Uterus (tissue), 2 donors: ENCODE data around the gene C2CD2L.

Source experiments
- POLR2A ChIP-seq, 2 donors: fragments of 450-650 bp; IDR thresholded peaks; one replicate each; pipeline ENCODE4 v1.6.1; 2016; ENCODE audit warnings: antibody characterized with exemption in 2 of 2, mild to moderate bottlenecking in 1 of 2, moderate library complexity in 1 of 2
- TF ChIP-seq, protein P1 (sequence below), 4 experiments: fragments of 200-600 bp in 2 of 4; fragments of 450-650 bp in 2 of 4; sonication (generic) in 2 of 4; IDR thresholded peaks; one replicate each; pipeline ENCODE4 v1.5.1; 2016 to 2019; ENCODE audit warnings: antibody characterized with exemption in 4 of 4, mild to moderate bottlenecking in 2 of 4, moderate library complexity in 1 of 4

DNA sequence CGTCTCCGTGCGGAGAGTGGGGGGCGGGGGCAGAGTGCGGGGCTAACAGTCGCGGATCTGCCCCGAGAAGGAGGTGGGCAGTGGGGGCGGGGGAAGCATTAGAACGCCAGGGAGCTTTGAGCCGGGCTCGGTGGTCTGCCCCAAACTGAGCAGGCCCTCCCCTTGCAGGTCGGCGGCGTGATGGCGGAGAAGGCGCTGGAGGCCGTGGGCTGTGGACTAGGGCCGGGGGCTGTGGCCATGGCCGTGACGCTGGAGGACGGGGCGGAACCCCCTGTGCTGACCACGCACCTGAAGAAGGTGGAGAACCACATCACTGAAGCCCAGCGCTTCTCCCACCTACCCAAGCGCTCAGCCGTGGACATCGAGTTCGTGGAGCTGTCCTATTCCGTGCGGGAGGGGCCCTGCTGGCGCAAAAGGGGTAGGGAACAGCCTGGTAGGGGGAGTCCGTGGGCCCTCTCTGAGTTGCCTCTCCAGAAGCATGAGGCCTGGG is 42.7 kb downstream of the C2CD2L start:
- TF ChIP-seq, protein P1, sequence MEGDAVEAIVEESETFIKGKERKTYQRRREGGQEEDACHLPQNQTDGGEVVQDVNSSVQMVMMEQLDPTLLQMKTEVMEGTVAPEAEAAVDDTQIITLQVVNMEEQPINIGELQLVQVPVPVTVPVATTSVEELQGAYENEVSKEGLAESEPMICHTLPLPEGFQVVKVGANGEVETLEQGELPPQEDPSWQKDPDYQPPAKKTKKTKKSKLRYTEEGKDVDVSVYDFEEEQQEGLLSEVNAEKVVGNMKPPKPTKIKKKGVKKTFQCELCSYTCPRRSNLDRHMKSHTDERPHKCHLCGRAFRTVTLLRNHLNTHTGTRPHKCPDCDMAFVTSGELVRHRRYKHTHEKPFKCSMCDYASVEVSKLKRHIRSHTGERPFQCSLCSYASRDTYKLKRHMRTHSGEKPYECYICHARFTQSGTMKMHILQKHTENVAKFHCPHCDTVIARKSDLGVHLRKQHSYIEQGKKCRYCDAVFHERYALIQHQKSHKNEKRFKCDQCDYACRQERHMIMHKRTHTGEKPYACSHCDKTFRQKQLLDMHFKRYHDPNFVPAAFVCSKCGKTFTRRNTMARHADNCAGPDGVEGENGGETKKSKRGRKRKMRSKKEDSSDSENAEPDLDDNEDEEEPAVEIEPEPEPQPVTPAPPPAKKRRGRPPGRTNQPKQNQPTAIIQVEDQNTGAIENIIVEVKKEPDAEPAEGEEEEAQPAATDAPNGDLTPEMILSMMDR (IDR thresholded peaks at IDR 0.05): no peak
- TF ChIP-seq POLR2A (IDR thresholded peaks at IDR 0.05): no peak
